Hepatocyte (in vitro differentiated cells): ENCODE results near the gene CTH. TPM values are rescaled to one million over a fixed set of nuclear protein-coding genes. Genes with fewer than 3 reads are reported as not detected.
"Not testable (repeated sequence)": the region's sequence is repeated elsewhere in the genome, so short reads cannot be mapped to it uniquely, and the experiment has no call there.

Experiments used
- DNase-seq: peaks from one replicate; pipeline ENCODE4 v3.0.0-alpha.2; 2016; ENCODE audit warnings: low spot score
- H2AFZ ChIP-seq: fragments of 200-600 bp; sonication (generic); 2 replicates; pipeline ENCODE4 v1.6.0; 2016; ENCODE audit warnings: antibody characterized with exemption, mild to moderate bottlenecking
- H3K27ac ChIP-seq: fragments of 200-600 bp; sonication (generic); 2 replicates; pipeline ENCODE4 v1.5.1; 2016; ENCODE audit warnings: mild to moderate bottlenecking
- H3K27me3 ChIP-seq: fragments of 200-600 bp; sonication (generic); 2 replicates; pipeline ENCODE4 v1.6.1; 2016
- H3K36me3 ChIP-seq: fragments of 200-600 bp; sonication (generic); replicated peaks from 2 replicates; pipeline ENCODE4 v1.5.1; 2016; ENCODE audit warnings: low read depth; ENCODE audit not compliant: insufficient read depth
- H3K4me1 ChIP-seq: fragments of 200-600 bp; sonication (generic); 2 replicates; pipeline ENCODE4 v1.5.1; 2016; ENCODE audit warnings: mild to moderate bottlenecking, moderate library complexity; ENCODE audit not compliant: insufficient read depth
- H3K4me2 ChIP-seq: fragments of 200-600 bp; sonication (generic); 2 replicates; pipeline ENCODE4 v1.6.0; 2016
- H3K4me3 ChIP-seq: fragments of 200-600 bp; sonication (generic); 2 replicates; pipeline ENCODE4 v1.5.1; 2016; ENCODE audit warnings: mild to moderate bottlenecking
- H3K79me2 ChIP-seq: fragments of 200-600 bp; sonication (generic); 2 replicates; pipeline ENCODE4 v1.6.0; 2017; ENCODE audit warnings: mild to moderate bottlenecking
- H3K9me2 ChIP-seq: fragments of 200-600 bp; sonication (generic); replicated peaks from 2 replicates; pipeline ENCODE4 v1.6.0; 2017; ENCODE audit warnings: mild to moderate bottlenecking; ENCODE audit not compliant: insufficient read depth
- H3K9me3 ChIP-seq: fragments of 200-600 bp; sonication (generic); 2 replicates; pipeline ENCODE4 v1.5.1; 2016; ENCODE audit warnings: low read depth, mild to moderate bottlenecking
- H4K20me1 ChIP-seq: fragments of 200-600 bp; sonication (generic); 2 replicates; pipeline ENCODE4 v1.6.0; 2016; ENCODE audit warnings: mild to moderate bottlenecking; ENCODE audit not compliant: insufficient read depth, poor library complexity, severe bottlenecking
- EZH2 ChIP-seq: fragments of 200-600 bp; sonication (generic); IDR thresholded peaks from 2 replicates; pipeline ENCODE4 v1.6.1; 2016; ENCODE audit warnings: antibody characterized with exemption, mild to moderate bottlenecking, borderline replicate concordance
- EZH2phosphoT487 ChIP-seq: fragments of 200-600 bp; sonication (generic); IDR thresholded peaks from one replicate; pipeline ENCODE4 v1.6.1; 2018; ENCODE audit warnings: antibody characterized with exemption, mild to moderate bottlenecking, low read depth, moderate library complexity; ENCODE audit not compliant: unreplicated experiment, severe bottlenecking
- WGBS: methylation state at CpG from one replicate; pipeline ENCODE4 v1.1.6; 2016; ENCODE audit warnings: low lambda C conversion rate; ENCODE audit errors: missing lambda C conversion rate; 5-methylcytosine and 5-hydroxymethylcytosine counted together
- polyA plus RNA-seq: library from polyadenylated mRNA; unstranded; fragments of >200 nt; fragmentation: Nextera tagmentation; extraction: Ambion mirVana; gene quantifications from 2 replicates; pipeline ENCODE4 v1.2.1, GENCODE V29; 2016
- total RNA-seq: library from RNA; depleted of rRNA; stranded (reverse); fragments of >200 nt; gene quantifications from 2 replicates; pipeline ENCODE4 v1.2.3, GENCODE V29; 2014
- TF ChIP-seq, protein P1 (sequence below): fragments of 200-600 bp; sonication (generic); IDR thresholded peaks from 2 replicates; pipeline ENCODE4 v1.5.1; 2016; ENCODE audit warnings: antibody characterized with exemption, mild to moderate bottlenecking; ENCODE audit not compliant: poor library complexity

Gene CTH
- total and polyA plus RNA-seq, 2 experiments from 2014 or later = 11.7 to 22.6 TPM

DNA sequence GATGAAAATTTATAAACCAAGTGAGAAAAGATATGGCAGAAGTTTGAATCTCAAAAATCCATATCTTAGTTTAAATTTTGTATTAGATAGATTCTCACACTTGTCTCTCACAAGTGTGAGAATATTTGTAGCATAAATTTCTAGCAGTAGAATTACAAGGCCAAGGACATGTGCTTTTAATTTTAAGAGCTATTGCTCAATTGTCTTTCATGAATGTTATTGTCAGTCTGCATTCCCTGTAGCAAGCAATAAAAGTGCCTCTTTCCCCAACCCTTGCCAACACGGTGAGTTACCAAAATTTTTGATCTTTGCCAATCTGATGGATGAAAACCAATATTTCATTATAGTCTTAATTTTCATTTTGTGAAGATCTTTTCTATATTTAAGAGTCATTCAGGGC is 64.0 kb downstream of the CTH start:
- Histone ChIP-seq H3K27me3 (no peaks in the 10 kb centered on the region), H3K36me3 (no peaks in the 10 kb centered on the region), H3K9me3 (no peaks in the 10 kb centered on the region), H3K4me2 (no peak overlapping the region), H3K27ac (no peak overlapping the region), H4K20me1 (no peaks in the 10 kb centered on the region), H3K4me1 (no peaks in the 10 kb centered on the region), H3K9me2 (no peaks in the 10 kb centered on the region), H2AFZ (no peak overlapping the region), H3K4me3 (no peak overlapping the region), H3K79me2 (no peaks in the 10 kb centered on the region)
- TF ChIP-seq, protein P1, sequence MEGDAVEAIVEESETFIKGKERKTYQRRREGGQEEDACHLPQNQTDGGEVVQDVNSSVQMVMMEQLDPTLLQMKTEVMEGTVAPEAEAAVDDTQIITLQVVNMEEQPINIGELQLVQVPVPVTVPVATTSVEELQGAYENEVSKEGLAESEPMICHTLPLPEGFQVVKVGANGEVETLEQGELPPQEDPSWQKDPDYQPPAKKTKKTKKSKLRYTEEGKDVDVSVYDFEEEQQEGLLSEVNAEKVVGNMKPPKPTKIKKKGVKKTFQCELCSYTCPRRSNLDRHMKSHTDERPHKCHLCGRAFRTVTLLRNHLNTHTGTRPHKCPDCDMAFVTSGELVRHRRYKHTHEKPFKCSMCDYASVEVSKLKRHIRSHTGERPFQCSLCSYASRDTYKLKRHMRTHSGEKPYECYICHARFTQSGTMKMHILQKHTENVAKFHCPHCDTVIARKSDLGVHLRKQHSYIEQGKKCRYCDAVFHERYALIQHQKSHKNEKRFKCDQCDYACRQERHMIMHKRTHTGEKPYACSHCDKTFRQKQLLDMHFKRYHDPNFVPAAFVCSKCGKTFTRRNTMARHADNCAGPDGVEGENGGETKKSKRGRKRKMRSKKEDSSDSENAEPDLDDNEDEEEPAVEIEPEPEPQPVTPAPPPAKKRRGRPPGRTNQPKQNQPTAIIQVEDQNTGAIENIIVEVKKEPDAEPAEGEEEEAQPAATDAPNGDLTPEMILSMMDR = no peak
- TF ChIP-seq EZH2 = no peak
- no peak for TF ChIP-seq EZH2phosphoT487
- 67% methylated on average over 1 of the region's 1 CpG for WGBS
- DNase-seq = no peak

DNA sequence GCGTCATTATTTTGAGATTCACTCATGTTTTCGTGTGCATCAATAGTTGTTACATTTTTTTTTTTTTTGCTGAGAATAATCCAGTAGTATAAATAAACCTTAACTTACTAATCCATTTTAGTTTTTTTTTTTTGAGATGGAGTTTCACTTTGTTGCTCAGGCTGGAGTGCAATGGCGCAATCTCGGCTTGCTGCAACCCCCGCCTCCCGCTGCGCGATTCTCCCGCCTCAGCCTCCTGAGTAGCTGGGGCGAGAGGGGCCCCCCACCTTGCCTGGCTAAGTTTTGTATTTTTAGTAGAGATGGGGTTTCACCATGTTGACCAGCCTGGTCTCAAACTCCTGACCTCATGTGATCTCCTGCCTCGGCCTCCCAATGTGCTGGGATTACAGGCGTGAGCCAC is 66.0 kb downstream of the CTH start:
- H3K27me3 ChIP-seq = no peaks in the 10 kb centered on the region
- no peak for TF ChIP-seq EZH2phosphoT487
- no peak for TF ChIP-seq EZH2
- TF ChIP-seq, protein P1 = no peak
- DNase-seq = no peak
- no peak overlapping the region for H2AFZ ChIP-seq
- 96% methylated on average over 12 of the region's 12 CpGs for WGBS
- H3K4me3 ChIP-seq = no peak overlapping the region
- H3K36me3 ChIP-seq = no peaks in the 10 kb centered on the region
- no peaks in the 10 kb centered on the region for H3K4me1 ChIP-seq
- H3K4me2 ChIP-seq = no peak overlapping the region
- no peaks in the 10 kb centered on the region for H3K9me2 ChIP-seq
- no peak overlapping the region for H3K27ac ChIP-seq
- H3K9me3 ChIP-seq = no peaks in the 10 kb centered on the region
- no peaks in the 10 kb centered on the region for H4K20me1 ChIP-seq
- no peaks in the 10 kb centered on the region for H3K79me2 ChIP-seq

GRCh38 chr1:70477905-70478304 is 66.8 kb downstream of the CTH start:
- not testable (repeated sequence) for H3K79me2 ChIP-seq, H3K27me3 ChIP-seq, H3K4me3 ChIP-seq, DNase-seq, H3K36me3 ChIP-seq, H3K4me2 ChIP-seq, H4K20me1 ChIP-seq, H3K27ac ChIP-seq, H2AFZ ChIP-seq, H3K9me2 ChIP-seq, H3K4me1 ChIP-seq, H3K9me3 ChIP-seq
- 88% methylated on average over 4 of the region's 4 CpGs for WGBS

GRCh38 chr1:70483342-70483741 is 72.3 kb downstream of the CTH start:
- 78% methylated on average over 4 of the region's 4 CpGs for WGBS
- Histone ChIP-seq H3K27ac (no peak overlapping the region), H4K20me1 (no peaks in the 10 kb centered on the region), H3K36me3 (no peaks in the 10 kb centered on the region), H2AFZ (no peak overlapping the region), H3K79me2 (no peaks in the 10 kb centered on the region), H3K4me1 (no peaks in the 10 kb centered on the region), H3K27me3 (no peaks in the 10 kb centered on the region), H3K9me2 (no peaks in the 10 kb centered on the region), H3K4me3 (no peak overlapping the region), H3K9me3 (no peaks in the 10 kb centered on the region), H3K4me2 (no peak overlapping the region)
- DNase-seq = no peak
- TF ChIP-seq, protein P1 = no peak
- TF ChIP-seq EZH2 = no peak
- TF ChIP-seq EZH2phosphoT487 = no peak
